Psoas muscle (tissue), 8 donors: ENCODE measurements around the gene TPD52L2. TPM values are rescaled to one million over a fixed set of nuclear protein-coding genes. Genes with fewer than 3 reads are reported as not detected.
A peak's percentile ranks its signal among the peaks of the same experiment; 100 is the strongest.

ENCODE experiments used
- ATAC-seq, 4 donors: fragments of 200-7000 bp; cut with Tn5 transposase; one replicate each; pipeline ENCODE4 v1.9.1; 2020; ENCODE audit warnings: moderate library complexity in 3 of 4, mild to moderate bottlenecking in 2 of 4
- DNase-seq, 2 donors: peaks; one replicate each; pipeline ENCODE4 v3.0.0-alpha.2; 2020
- H3K27ac ChIP-seq: fragments of 200-600 bp; one replicate; pipeline ENCODE4 v1.8.0; 2022
- H3K27me3 ChIP-seq, 3 donors: fragments of 200-600 bp in 1 of 3; one replicate each; pipeline versions ENCODE4 v1.6.1 to v1.8.0; 2013 to 2022; ENCODE audit warnings: low read length in 2 of 3, mild to moderate bottlenecking in 2 of 3, moderate library complexity in 1 of 3; ENCODE audit not compliant: insufficient read depth in 3 of 3
- H3K36me3 ChIP-seq, 2 donors: fragments of 200-600 bp in 1 of 2; one replicate each; pipeline versions ENCODE4 v1.6.1 to v1.8.0; 2013 to 2022; ENCODE audit warnings: low read depth in 1 of 2, mild to moderate bottlenecking in 1 of 2, moderate library complexity in 1 of 2; ENCODE audit not compliant: insufficient read depth in 1 of 2
- H3K4me1 ChIP-seq: fragments of 200-600 bp; one replicate; pipeline ENCODE4 v1.8.0; 2022
- H3K4me3 ChIP-seq: fragments of 200-600 bp; one replicate; pipeline ENCODE4 v1.8.0; 2022; ENCODE audit warnings: mild to moderate bottlenecking
- H3K9me3 ChIP-seq: fragments of 200-600 bp; one replicate; pipeline ENCODE4 v1.8.0; 2022
- WGBS, 3 donors: extraction: QIAGEN DNeasy Blood & Tissue Kit; methylation state at CpG; one replicate each; pipeline versions ENCODE4 v1.1.6 to v1.1.7; 2013; 5-methylcytosine and 5-hydroxymethylcytosine counted together
- intact Hi-C, 2 donors: fragments of 100-400 bp; cut with DNase I; formaldehyde crosslinking; loops; one replicate each; pipeline versions ENCODE4 v1.11.0 to v1.14.2; 2022
- polyA plus RNA-seq, 3 donors: library from polyadenylated mRNA; stranded (reverse); fragments of 200-250 nt; gene quantifications; one replicate each; pipeline ENCODE4 v1.2.3, GENCODE V29; 2013
- total RNA-seq, 4 donors: library from RNA; stranded (reverse); fragmentation: NEBNext Ultra II Directional in 2 of 4; extraction: Animal tissue kit (Norgen Biotek cat#: 25700) in 2 of 4; gene quantifications; one replicate each; pipeline versions ENCODE4 v1.2.1 to v1.2.4, GENCODE V29; 2021 to 2023
- TF ChIP-seq, protein P1 (sequence below): fragments of 200-600 bp; IDR thresholded peaks from one replicate; pipeline ENCODE4 v1.8.0; 2022; ENCODE audit warnings: antibody characterized with exemption
- donor health status: healthy with polysubstance abuse.
- donor health status: DM: no; HTN: no; CAD: no; lungs with moderate emphysema.
- donor health status: Bipolar disorder and iron deficiency.
- donor health status: healthy.
- donor health status: DM: yes; HTN: yes; CAD: no.
- donor health status: DM: no; HTN: no; CAD: no.
- donor health status: DM: no; HTN: no; CAD: no.
- donor health status: DM: yes; HTN: yes; CAD: no.

TPD52L2 gene
- total and polyA plus RNA-seq, 7 donors: 40.7 to 152 (median 55.8) TPM

DNA sequence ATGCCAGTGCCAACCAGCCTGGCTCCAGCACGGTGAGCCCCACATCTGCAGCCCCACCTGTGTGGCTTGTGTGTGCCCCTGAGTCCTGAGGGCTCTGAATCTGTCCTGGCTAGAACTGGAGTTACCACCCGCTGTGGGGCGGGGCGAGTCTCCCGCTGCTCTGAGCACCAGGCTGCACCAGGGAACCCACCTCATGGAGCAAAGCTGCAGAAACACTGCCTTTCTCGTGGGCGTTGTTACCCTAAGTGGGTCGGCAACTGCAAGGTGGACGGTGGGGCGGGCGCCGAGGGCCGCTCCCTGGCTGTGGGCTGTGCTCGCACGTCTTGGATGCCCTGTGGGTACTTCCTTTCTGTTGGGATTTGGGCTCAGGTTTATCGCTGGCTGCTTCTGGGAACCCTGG, 21.3 kb upstream of the TPD52L2 start:
- H3K4me1 ChIP-seq: peaks cover 9% of the 10 kb centered on the region
- no peak for DNase-seq

DNA sequence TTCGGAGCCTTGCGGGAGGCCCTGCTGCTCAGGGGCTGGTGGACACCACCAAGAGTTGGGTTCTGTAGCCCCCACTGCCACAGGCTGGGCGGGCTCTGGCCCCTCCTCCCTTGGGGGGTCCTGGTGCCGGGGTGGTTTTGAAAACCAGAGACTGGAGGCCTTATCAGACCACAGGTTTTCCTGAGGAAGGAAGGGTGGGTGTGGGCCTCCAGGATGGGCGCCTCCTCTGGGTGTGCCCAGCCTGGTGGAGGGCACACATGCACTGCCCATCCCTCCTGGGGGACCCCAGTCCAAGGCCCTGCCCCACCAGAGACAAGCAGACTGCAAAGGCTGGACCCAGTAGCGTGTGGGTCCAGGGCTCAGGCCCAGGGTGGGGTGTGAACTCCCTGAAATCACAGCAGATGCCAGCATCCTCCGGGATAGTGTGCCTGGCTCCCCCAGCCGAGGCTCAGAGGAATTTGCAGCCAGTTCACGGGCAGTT, 20.5 kb upstream of the TPD52L2 start:
- no peaks in the 10 kb centered on the region for H3K9me3 ChIP-seq
- H3K4me3 ChIP-seq: no peak overlapping the region
- H3K27me3 ChIP-seq: peaks cover 0 to 6% (median 0%) of the 10 kb centered on the region in 3 donors
- no peak for DNase-seq
- no peak overlapping the region for H3K27ac ChIP-seq
- intact Hi-C loops: no loop called here
- H3K36me3 ChIP-seq: no peaks in the 10 kb centered on the region
- TF ChIP-seq, protein P1, sequence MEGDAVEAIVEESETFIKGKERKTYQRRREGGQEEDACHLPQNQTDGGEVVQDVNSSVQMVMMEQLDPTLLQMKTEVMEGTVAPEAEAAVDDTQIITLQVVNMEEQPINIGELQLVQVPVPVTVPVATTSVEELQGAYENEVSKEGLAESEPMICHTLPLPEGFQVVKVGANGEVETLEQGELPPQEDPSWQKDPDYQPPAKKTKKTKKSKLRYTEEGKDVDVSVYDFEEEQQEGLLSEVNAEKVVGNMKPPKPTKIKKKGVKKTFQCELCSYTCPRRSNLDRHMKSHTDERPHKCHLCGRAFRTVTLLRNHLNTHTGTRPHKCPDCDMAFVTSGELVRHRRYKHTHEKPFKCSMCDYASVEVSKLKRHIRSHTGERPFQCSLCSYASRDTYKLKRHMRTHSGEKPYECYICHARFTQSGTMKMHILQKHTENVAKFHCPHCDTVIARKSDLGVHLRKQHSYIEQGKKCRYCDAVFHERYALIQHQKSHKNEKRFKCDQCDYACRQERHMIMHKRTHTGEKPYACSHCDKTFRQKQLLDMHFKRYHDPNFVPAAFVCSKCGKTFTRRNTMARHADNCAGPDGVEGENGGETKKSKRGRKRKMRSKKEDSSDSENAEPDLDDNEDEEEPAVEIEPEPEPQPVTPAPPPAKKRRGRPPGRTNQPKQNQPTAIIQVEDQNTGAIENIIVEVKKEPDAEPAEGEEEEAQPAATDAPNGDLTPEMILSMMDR: no peak
- WGBS, 3 donors: 70 to 75% (median 74%) methylated on average over 9 of the region's 9 CpGs
- ATAC-seq: no peak
- H3K4me1 ChIP-seq: peaks cover 9% of the 10 kb centered on the region

More for the DNA sequence above, 21.3 kb upstream of the TPD52L2 start:
- Histone ChIP-seq H3K36me3 (no peaks in the 10 kb centered on the region), H3K27me3 (peaks cover 0 to 6% (median 0%) of the 10 kb centered on the region in 3 donors), H3K4me3 (no peak overlapping the region), H3K9me3 (no peaks in the 10 kb centered on the region), H3K27ac (no peak overlapping the region)
- intact Hi-C loops: no loop called here
- ATAC-seq: no peak
- WGBS, 3 donors: 73 to 75% (median 75%) methylated on average over 16 of the region's 16 CpGs
- TF ChIP-seq, protein P1: no peak

DNA sequence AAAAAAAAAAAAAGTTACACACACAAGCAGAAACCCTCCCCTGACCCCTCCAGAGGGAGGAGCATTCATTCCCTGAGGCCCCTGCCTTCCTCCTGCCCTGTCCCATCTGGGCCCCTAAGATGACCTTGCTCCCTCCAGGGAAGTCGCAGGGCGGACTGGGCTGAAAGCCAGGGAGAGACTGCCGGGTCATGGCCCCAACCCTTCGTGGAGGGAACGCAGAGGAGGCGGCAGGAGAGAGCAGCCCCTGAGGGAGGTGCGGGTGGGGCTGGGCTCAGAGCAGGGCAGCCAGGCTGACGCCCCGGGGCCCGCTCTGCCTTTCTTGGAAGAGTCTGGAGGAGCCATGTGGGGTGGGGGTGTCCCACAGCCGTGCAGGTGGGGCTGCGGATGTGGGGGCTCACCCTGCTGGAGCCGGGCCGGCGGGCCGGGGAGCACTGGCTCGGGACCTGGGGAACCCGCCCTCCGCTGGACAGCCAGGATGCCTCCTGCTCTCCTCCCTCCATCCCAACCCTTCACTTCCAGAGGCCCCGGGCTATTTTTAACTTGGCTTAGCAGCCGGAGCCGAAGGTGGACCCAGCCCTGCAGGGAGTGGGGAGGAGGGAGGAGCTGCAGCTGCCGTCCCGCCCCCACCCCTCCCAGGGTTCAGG, 18.8 kb upstream of the TPD52L2 start:
- WGBS, 3 donors: 1 to 5% (median 3%) methylated on average over 10 to 24 of the region's 24 CpGs
- TF ChIP-seq, protein P1: no peak
- H3K27me3 ChIP-seq: peaks cover 0 to 6% (median 0%) of the 10 kb centered on the region in 3 donors

GRCh38 chr20:63846888-63847236, 18.2 kb upstream of the TPD52L2 start:
- no peak for DNase-seq

More for the DNA sequence above, 18.8 kb upstream of the TPD52L2 start:
- intact Hi-C loops: no loop called here
- Histone ChIP-seq H3K27ac (peak overlapping the region; percentile 41), H3K4me1 (peaks cover 9% of the 10 kb centered on the region), H3K9me3 (no peaks in the 10 kb centered on the region), H3K4me3 (peak overlapping the region; percentile 22), H3K36me3 (no peaks in the 10 kb centered on the region)
- DNase-seq: peak in 1 of 2 donors; percentile 58
- ATAC-seq: peak; percentile 68 to 75 (median 72)

More at GRCh38 chr20:63846888-63847236, 18.2 kb upstream of the TPD52L2 start:
- no peaks in the 10 kb centered on the region for H3K36me3 ChIP-seq
- H3K9me3 ChIP-seq: no peaks in the 10 kb centered on the region
- H3K27me3 ChIP-seq: peaks cover 0 to 6% (median 0%) of the 10 kb centered on the region in 3 donors
- TF ChIP-seq, protein P1: no peak
- intact Hi-C loops: no loop called here
- WGBS, 3 donors: 47 to 54% (median 54%) methylated on average over 2 to 3 of the region's 3 CpGs
- H3K4me3 ChIP-seq: no peak overlapping the region
- H3K27ac ChIP-seq: peak overlapping the region; percentile 72
- H3K4me1 ChIP-seq: peaks cover 9% of the 10 kb centered on the region
- ATAC-seq: no peak
